Measurements from ENCODE around the gene MYO16.

DNA sequence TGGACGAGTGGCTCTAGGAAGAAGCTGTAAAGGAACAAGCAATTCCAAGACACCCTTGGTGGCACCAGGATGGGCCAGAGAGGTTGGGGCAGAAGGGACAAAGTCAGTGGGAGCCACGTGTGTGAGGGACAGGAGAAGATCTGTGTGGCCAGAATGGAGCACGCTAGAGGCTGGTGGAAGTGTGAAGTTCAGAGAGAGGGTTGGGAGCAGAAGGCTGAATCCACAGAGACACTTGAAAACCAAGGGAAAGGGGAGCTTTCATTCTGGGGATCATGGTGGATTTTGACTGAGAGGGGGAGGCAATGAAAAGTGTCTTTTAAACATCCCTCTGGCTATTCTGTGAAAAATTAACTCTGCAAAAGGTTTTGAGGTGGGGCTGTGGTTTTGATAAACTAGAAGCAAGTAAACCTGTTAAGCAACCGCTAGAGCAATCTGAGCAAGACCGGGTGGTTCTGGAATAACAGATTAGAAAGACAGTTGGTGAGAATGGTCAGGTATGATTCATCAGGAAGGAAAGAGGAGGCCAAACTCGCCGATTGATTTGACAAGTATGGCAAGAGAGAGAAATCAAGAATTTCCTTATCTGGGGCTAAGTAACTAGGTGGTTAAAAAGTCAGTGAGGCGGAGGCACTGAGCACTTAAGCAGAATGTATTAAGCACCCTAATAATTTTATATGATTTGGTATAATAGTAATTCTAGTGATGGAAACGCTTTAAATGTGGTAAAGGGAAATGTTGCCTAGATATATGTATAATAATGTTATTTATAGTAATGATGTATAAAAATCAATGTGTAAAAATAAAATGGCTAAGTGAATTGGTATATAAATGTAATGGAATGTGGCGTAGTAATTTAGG is 140.0 kb downstream of the MYO16 start:
- TF ChIP-seq, protein P1, sequence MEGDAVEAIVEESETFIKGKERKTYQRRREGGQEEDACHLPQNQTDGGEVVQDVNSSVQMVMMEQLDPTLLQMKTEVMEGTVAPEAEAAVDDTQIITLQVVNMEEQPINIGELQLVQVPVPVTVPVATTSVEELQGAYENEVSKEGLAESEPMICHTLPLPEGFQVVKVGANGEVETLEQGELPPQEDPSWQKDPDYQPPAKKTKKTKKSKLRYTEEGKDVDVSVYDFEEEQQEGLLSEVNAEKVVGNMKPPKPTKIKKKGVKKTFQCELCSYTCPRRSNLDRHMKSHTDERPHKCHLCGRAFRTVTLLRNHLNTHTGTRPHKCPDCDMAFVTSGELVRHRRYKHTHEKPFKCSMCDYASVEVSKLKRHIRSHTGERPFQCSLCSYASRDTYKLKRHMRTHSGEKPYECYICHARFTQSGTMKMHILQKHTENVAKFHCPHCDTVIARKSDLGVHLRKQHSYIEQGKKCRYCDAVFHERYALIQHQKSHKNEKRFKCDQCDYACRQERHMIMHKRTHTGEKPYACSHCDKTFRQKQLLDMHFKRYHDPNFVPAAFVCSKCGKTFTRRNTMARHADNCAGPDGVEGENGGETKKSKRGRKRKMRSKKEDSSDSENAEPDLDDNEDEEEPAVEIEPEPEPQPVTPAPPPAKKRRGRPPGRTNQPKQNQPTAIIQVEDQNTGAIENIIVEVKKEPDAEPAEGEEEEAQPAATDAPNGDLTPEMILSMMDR (conservative IDR thresholded peaks at IDR 0.05; ENCODE audit: low read length), result no peak
- TF ChIP-seq EZH2phosphoT487 (IDR thresholded peaks at IDR 0.05; ENCODE audit: borderline replicate concordance), result no peak
